Measurements from ENCODE around the gene UGGT2. TPM values are rescaled to one million over a fixed set of nuclear protein-coding genes. Genes with fewer than 3 reads are reported as not detected.

The UGGT2 gene
- total RNA-seq, 4 donors from 2014 or later: 19.5 to 148 (median 41.0) TPM

- in situ Hi-C loops (cut with MboI; ENCODE audit: low pct_ligation_motif_present in 1 of 4, low pct_unique_long_range_greater_than_20kb in 1 of 4, low sequenced_read_pairs in 3 of 4) (no loop called here), intact Hi-C loops (cut with DNase I; ENCODE audit: low total_unique reads) (no loop called here)
- Histone ChIP-seq H3K4me3 (no peak overlapping the region), H3K36me3 (no peaks in the 10 kb centered on the region), H3K27ac (no peak overlapping the region), H3K9me3 (no peaks in the 10 kb centered on the region), H3K27me3 (peaks cover 3% of the 10 kb centered on the region), H3K4me1 (no peaks in the 10 kb centered on the region)
- TF ChIP-seq EP300 (IDR thresholded peaks at IDR 0.05; ENCODE audit: low read depth) (no peak), POLR2A (IDR thresholded peaks at IDR 0.05) (no peak), POLR2AphosphoS5 (IDR thresholded peaks at IDR 0.05) (no peak), CTCF (IDR thresholded peaks at IDR 0.05) (no peak)
- DNase-seq: no peak
- 83 to 85% methylated on average over 4 to 5 of the region's 5 CpGs for WGBS, 2 donors (ENCODE audit: low coverage in 1 of 2)
These were observed 27.5 kb upstream of the UGGT2 start for GRCh38 chr13:96080676-96081075.

DNA sequence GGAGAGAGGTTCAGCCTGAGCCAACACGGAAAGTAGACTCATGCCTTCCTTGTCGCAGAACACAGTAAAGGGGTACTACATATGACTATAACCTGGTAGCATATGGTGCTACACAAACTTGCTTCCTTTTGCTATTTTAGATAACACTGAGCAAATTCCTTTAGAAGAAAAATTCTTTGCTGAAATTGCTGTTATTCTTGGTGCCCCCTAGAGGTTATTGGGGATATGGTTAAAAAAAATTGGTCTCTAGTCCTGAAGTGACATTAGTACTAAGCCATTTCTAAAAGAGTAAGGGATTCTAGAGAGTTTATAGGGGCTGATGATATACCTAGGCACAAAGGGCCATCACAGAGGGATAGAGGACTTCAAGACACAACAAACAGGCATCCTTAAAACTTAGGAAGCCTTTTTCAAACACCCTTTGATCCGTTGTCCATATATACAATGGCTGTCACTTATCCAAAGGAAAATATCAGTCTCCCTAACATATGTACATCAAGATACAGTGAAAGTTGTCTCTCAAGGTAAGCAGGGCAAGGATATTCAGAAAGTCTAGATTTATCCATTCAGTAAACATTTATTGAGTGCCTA, 22.8 kb upstream of the UGGT2 start:
- Histone ChIP-seq H3K27me3 (no peaks in the 10 kb centered on the region), H3K4me1 (no peaks in the 10 kb centered on the region), H3K27ac (no peak overlapping the region), H3K4me3 (no peak overlapping the region), H3K36me3 (no peaks in the 10 kb centered on the region), H3K9me3 (no peaks in the 10 kb centered on the region)
- intact Hi-C loops (cut with DNase I; ENCODE audit: low total_unique reads): no loop called here
- TF ChIP-seq CTCF (IDR thresholded peaks at IDR 0.05): peak in 4 of 5 experiments; percentile 25 to 52 (median 39)
- no peak for TF ChIP-seq POLR2A (IDR thresholded peaks at IDR 0.05)
- no peak for TF ChIP-seq EP300 (IDR thresholded peaks at IDR 0.05; ENCODE audit: low read depth)
- DNase-seq: no peak
- 81% methylated on average over 3 of the region's 3 CpGs; no CpG with 5 or more reads in 1 of the 2 donors for WGBS, 2 donors (ENCODE audit: low coverage in 1 of 2)
- in situ Hi-C loops (cut with MboI; ENCODE audit: low pct_ligation_motif_present in 1 of 4, low pct_unique_long_range_greater_than_20kb in 1 of 4, low sequenced_read_pairs in 3 of 4): no loop called here

DNA sequence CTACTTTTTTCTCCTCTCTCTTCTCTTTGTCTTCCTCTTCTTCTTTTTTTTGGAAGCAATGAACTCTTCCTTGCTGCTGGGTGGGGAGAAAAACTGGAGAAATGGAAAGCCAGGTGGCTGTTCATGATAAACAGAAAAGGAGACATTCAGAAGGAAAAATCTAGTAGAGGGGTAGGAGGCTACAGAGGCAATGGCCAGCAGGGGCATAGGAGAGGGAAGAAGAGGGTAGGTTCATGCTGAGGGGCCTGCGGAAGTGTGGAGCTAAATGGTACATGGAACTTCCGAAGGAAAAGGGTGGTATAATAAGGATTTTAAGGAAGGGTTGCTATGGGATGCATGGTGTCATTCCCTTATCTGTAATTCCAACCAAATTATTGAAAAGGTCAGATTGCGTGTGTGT, 19.2 kb upstream of the UGGT2 start:
- H3K27ac ChIP-seq: no peak overlapping the region
- H3K36me3 ChIP-seq: no peaks in the 10 kb centered on the region
- TF ChIP-seq CTCF (IDR thresholded peaks at IDR 0.05): no peak
- no peak for TF ChIP-seq POLR2AphosphoS5 (IDR thresholded peaks at IDR 0.05)
- no peak for TF ChIP-seq EP300 (IDR thresholded peaks at IDR 0.05; ENCODE audit: low read depth)
- no peak overlapping the region for H3K4me3 ChIP-seq
- no peaks in the 10 kb centered on the region for H3K4me1 ChIP-seq
- DNase-seq: no peak
- H3K9me3 ChIP-seq: no peaks in the 10 kb centered on the region
- in situ Hi-C loops (cut with MboI; ENCODE audit: low pct_ligation_motif_present in 1 of 4, low pct_unique_long_range_greater_than_20kb in 1 of 4, low sequenced_read_pairs in 3 of 4) (no loop called here), intact Hi-C loops (cut with DNase I; ENCODE audit: low total_unique reads) (no loop called here)
- whole genome bisulfite sequencing, 2 donors (ENCODE audit: low coverage in 1 of 2): 73% methylated on average over 3 of the region's 3 CpGs
- no peaks in the 10 kb centered on the region for H3K27me3 ChIP-seq

DNA sequence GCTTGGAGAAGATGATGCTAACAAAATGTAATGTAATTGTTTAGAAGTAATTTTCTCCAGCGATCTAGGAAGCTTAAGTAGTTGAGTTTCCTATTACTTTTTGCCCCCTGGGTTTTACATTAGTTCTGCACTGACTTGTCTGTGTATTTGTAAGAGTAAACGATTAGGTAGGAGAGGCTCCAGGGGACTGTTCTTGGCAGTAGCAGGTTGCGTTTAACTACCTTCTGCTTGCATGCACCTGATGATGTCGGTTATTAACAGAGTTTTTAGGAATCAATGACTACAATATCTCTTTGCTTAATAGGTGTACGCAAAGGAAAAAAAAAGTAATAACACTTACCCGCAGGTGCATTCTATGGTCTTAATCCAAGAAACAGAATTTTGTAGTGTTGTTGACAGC, 18.3 kb upstream of the UGGT2 start:
- intact Hi-C loops (cut with DNase I; ENCODE audit: low total_unique reads) (no loop called here), in situ Hi-C loops (cut with MboI; ENCODE audit: low pct_ligation_motif_present in 1 of 4, low pct_unique_long_range_greater_than_20kb in 1 of 4, low sequenced_read_pairs in 3 of 4) (no loop called here)
- WGBS, 2 donors (ENCODE audit: low coverage in 1 of 2): 66 to 85% methylated on average over 6 of the region's 6 CpGs

More for the DNA sequence above, 18.3 kb upstream of the UGGT2 start:
- Histone ChIP-seq H3K27me3 (no peaks in the 10 kb centered on the region), H3K4me3 (no peak overlapping the region), H3K9me3 (no peaks in the 10 kb centered on the region), H3K4me1 (no peaks in the 10 kb centered on the region), H3K36me3 (no peaks in the 10 kb centered on the region), H3K27ac (no peak overlapping the region)
- no peak for DNase-seq
- TF ChIP-seq EP300 (IDR thresholded peaks at IDR 0.05; ENCODE audit: low read depth) (no peak), POLR2AphosphoS5 (IDR thresholded peaks at IDR 0.05) (no peak), CTCF (IDR thresholded peaks at IDR 0.05) (no peak), POLR2A (IDR thresholded peaks at IDR 0.05) (no peak)
